Hematopoietic multipotent progenitor cell treated with erythropoietin and hydrocortisone succinate and interleukin-3 and kit ligand, for 8 days (in vitro differentiated cells): Measurements from ENCODE around the gene ZNF326.
"Not testable (repeated sequence)": the region's sequence is repeated elsewhere in the genome, so short reads cannot be mapped to it uniquely, and the experiment has no call there.

Experiments
- DNase-seq: peaks from one replicate; pipeline ENCODE4 v3.0.0-alpha.2; 2015

ZNF326 gene

GRCh38 chr1:89971600-89971999 lies 23.3 kb upstream of the ZNF326 start:
- DNase-seq: no peak

- no peak for DNase-seq
Observed at GRCh38 chr1:89972024-89972423, 22.9 kb upstream of the ZNF326 start.

- no peak for DNase-seq
Observed at GRCh38 chr1:89973471-89974127, 21.3 kb upstream of the ZNF326 start.

- DNase-seq: no peak
Observed at GRCh38 chr1:89974256-89974655, 20.7 kb upstream of the ZNF326 start.

- peak; percentile 24 for DNase-seq
Observed at GRCh38 chr1:89974696-89975470, 20.0 kb upstream of the ZNF326 start.

- peak; percentile 54 for DNase-seq
Observed at GRCh38 chr1:89975540-89976125, 19.3 kb upstream of the ZNF326 start.

- DNase-seq: no peak
Observed at GRCh38 chr1:89978755-89979154, 16.2 kb upstream of the ZNF326 start.

- no peak for DNase-seq
Observed at GRCh38 chr1:89980605-89981004, 14.3 kb upstream of the ZNF326 start.

- not testable (repeated sequence) for DNase-seq
Observed at GRCh38 chr1:89982846-89983245, 12.1 kb upstream of the ZNF326 start.

GRCh38 chr1:89984564-89985116 lies 10.3 kb upstream of the ZNF326 start:
- DNase-seq: not testable (repeated sequence)

- DNase-seq: peak; percentile 48
Observed at GRCh38 chr1:89986020-89986419, 8.9 kb upstream of the ZNF326 start.

- DNase-seq: peak; percentile 85
Observed at GRCh38 chr1:89987159-89987819, 7.6 kb upstream of the ZNF326 start.

- no peak for DNase-seq
Observed at GRCh38 chr1:89989099-89989498, 5.8 kb upstream of the ZNF326 start.

GRCh38 chr1:89989799-89990198 lies 5.1 kb upstream of the ZNF326 start:
- DNase-seq: no peak

- no peak for DNase-seq
Observed at GRCh38 chr1:89990976-89991831, 3.7 kb upstream of the ZNF326 start.

- DNase-seq: no peak
Observed at GRCh38 chr1:89993541-89993940, 1.4 kb upstream of the ZNF326 start.

- DNase-seq: no peak
Observed at GRCh38 chr1:89994231-89994804, 592 bp upstream of the ZNF326 start.

GRCh38 chr1:89995598-89996449 lies 914 bp downstream of the ZNF326 start:
- DNase-seq: peak; percentile 62

GRCh38 chr1:89996450-89997110 lies 1.7 kb downstream of the ZNF326 start:
- DNase-seq: no peak

- DNase-seq: not testable (repeated sequence)
Observed at GRCh38 chr1:89997152-89997551, 2.2 kb downstream of the ZNF326 start.
